Activated CD4-positive, alpha-beta memory T cell treated with anti-CD3 and anti-CD28 coated beads, Interleukin-2, amount 10 ng/mL, durations not matched to agents 7 days and 5 days (primary cell): ENCODE measurements around the gene BRD3OS. TPM values are rescaled to one million over a fixed set of nuclear protein-coding genes. Genes with fewer than 3 reads are reported as not detected.

Experiments
- CTCF ChIA-PET: fragments of 350-600 bp; sonication (Branson Sonifier 250); formaldehyde crosslinking; loops from one replicate; lab custom pipeline; 2021; ENCODE audit warnings: antibody characterized with exemption, inconsistent platforms; lab: Charles Lee
- POLR2A ChIA-PET: fragments of 350-600 bp; sonication (Branson Sonifier 250); formaldehyde crosslinking; loops from one replicate; lab custom pipeline; 2021; ENCODE audit warnings: antibody characterized with exemption; lab: Charles Lee
- DNase-seq: peaks from one replicate; pipeline ENCODE4 v3.0.0-alpha.2; 2020
- H3K27ac Mint-ChIP-seq: one replicate; pipeline ENCODE4 v1.8.0; 2021; ENCODE audit warnings: mild to moderate bottlenecking, mixed read lengths
- H3K27me3 Mint-ChIP-seq: one replicate; pipeline ENCODE4 v1.8.0; 2021; ENCODE audit warnings: mixed read lengths
- H3K36me3 Mint-ChIP-seq: one replicate; pipeline ENCODE4 v1.8.0; 2021; ENCODE audit warnings: low read depth, mixed read lengths
- H3K4me1 Mint-ChIP-seq: one replicate; pipeline ENCODE4 v1.8.0; 2021; ENCODE audit warnings: mixed read lengths
- H3K4me3 Mint-ChIP-seq: one replicate; pipeline ENCODE4 v1.8.0; 2021; ENCODE audit warnings: mild to moderate bottlenecking, mixed read lengths
- H3K9me3 Mint-ChIP-seq: one replicate; pipeline ENCODE4 v1.8.0; 2021; ENCODE audit warnings: mixed read lengths
- total RNA-seq, 2 experiments: library from RNA; stranded (reverse); gene quantifications; one replicate each; pipeline ENCODE4 v1.2.3, GENCODE V29; 2021

BRD3OS gene
- total RNA-seq, 2 experiments from 2014 or later: 9.6 to 10.3 TPM

DNA sequence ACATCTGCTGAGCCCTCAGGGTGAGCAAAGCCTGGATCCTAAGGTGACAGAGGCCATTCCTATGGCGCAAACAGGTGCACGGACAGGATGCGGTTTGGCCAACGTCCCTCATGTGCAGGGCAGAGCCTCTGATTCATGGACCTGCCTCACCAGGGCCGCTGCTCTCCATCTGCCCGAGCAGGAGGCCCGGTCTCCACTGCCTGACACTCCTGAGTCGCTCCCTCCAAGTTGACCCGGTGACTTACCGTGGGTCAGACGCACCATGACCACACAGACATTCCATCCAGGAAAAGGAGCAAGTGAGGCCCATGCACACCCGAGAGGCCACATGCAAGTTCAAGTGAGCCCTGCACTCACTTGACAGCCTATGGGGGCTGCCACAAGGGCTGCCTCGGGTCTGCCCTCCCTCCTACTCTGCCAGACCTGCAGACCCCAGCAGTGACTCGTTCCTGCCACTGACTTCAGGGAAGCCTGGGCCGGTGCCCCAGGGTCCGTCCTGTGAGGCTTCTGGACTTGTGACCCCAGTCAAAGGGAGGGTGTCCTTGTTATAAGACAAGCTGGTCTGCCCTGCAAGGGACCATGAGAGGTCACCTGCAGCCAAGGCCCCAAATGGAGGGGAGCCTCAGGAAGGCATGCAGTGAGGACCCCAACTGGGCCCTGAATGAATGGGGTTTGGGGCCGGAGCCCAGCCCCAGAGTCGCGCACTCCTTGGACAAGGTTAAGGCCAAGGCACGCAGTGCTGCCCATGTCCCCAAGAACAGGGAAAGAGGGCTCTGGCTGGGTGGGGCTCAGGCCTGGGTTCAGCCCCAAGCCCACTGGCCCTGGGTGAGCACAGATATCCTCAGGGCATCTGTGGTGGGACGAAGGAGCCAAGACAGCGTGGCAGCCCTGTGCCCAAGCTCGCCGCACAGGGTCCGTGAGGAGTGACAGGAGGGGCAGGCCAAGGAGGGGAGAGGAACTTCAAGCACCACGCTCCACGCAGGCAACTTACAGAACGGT lies 10.1 kb downstream of the BRD3OS start:
- H3K36me3 Mint-ChIP-seq: peaks cover 41% of the 10 kb centered on the region
- CTCF ChIA-PET: no interaction called here
- H3K27me3 Mint-ChIP-seq: no peaks in the 10 kb centered on the region
- H3K4me3 Mint-ChIP-seq: no peak overlapping the region
- H3K27ac Mint-ChIP-seq: no peak overlapping the region
- H3K4me1 Mint-ChIP-seq: no peaks in the 10 kb centered on the region
- peaks cover 2% of the 10 kb centered on the region for H3K9me3 Mint-ChIP-seq
- POLR2A ChIA-PET: interaction anchor here (1.2 kb wide), 1 partner anchor 10 kb away, joined by 5 read pairs; the partner anchor contains the start of gene BRD3OS
- no peak for DNase-seq

DNA sequence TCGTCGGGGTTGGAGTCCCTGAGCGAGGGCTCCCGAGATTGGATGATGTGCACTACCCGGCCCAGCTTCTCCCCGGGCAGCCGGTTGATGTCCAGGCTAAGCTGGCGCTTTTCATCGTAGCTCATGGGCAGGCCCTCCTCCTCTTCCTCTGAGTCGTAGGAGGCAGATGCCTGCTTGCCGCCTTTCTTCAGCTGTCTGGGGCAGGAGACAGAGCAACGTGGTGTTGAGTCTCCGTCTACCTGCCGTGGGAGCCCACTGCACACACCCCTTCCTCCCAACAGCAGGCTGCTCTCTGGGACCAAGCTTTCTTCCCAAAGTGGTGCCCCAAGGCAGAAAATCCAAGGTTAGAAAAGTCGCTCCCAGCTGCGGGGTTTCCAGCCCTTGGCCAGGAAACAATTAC lies 10.8 kb downstream of the BRD3OS start:
- DNase-seq: no peak
- H3K4me3 Mint-ChIP-seq: no peak overlapping the region
- H3K36me3 Mint-ChIP-seq: peaks cover 42% of the 10 kb centered on the region
- ChIA-PET POLR2A (no interaction called here), CTCF (no interaction called here)
- no peaks in the 10 kb centered on the region for H3K27me3 Mint-ChIP-seq
- H3K27ac Mint-ChIP-seq: no peak overlapping the region
- H3K4me1 Mint-ChIP-seq: no peaks in the 10 kb centered on the region
- peaks cover 2% of the 10 kb centered on the region for H3K9me3 Mint-ChIP-seq

DNA sequence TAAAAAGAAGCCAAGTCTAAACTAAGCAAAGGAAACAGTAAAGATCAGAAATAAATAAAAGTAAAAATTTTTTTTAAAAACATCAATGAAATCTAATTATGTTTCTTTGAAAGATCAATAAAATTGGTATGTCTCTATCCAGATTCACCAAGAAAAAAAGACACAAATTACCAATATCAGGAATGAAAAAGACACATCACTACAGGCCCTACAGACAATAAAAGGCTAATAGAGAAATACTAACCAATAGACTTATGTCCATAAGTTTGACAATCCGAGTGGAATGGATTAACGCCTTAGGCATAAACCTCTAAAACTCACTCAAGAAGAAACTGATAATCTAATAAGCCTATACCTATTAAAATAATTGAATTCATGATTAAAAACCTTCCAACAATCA lies 12.4 kb downstream of the BRD3OS start:
- Mint-ChIP-seq H3K27ac (no peak overlapping the region), H3K27me3 (no peaks in the 10 kb centered on the region), H3K4me3 (no peak overlapping the region), H3K4me1 (no peaks in the 10 kb centered on the region), H3K9me3 (peaks cover 2% of the 10 kb centered on the region), H3K36me3 (peaks cover 45% of the 10 kb centered on the region)
- CTCF ChIA-PET: no interaction called here
- no peak for DNase-seq
- POLR2A ChIA-PET: no interaction called here

DNA sequence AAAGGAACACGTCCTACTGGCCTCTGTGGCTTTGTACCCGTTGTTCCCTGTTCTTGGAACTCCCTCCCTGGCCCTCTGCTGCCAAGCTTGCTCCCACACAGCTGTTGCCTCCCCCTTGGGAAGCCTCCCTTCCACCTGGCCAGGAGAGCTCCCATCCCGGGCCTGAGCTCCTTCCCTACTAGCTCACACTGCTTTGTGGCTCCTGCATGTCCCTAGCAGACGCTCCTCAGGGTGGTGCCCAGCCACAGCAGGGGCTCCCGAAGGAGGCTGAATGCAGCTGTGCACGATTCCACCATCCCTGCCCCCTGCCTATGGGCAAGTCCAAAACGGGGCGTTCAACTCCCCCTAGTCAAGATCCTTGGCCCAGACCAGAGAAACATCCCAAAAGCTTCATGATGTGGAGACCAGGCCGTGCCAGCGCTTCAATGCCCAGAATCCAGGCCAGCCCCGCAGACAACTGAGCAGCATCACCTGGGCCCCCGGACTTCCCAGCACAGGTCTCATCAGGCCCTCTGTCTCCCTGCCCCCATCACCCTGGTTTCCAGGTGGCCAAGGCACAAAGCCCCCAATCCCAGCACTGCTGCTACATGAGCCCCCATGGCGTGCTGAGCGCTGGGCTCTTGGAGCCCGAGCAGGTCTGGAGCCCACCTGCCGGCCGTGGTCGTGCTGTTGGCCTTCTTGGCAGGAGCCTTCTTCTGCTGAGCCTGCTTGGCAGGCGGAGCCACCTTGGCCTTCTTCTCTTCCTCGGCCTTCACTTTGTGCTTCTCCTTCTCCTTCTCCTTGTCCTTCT lies 14.3 kb downstream of the BRD3OS start:
- CTCF ChIA-PET: no interaction called here
- POLR2A ChIA-PET: no interaction called here
- DNase-seq: no peak
- no peaks in the 10 kb centered on the region for H3K27me3 Mint-ChIP-seq
- H3K4me1 Mint-ChIP-seq: no peaks in the 10 kb centered on the region
- no peak overlapping the region for H3K4me3 Mint-ChIP-seq
- peaks cover 37% of the 10 kb centered on the region for H3K36me3 Mint-ChIP-seq
- peaks cover 2% of the 10 kb centered on the region for H3K9me3 Mint-ChIP-seq
- H3K27ac Mint-ChIP-seq: no peak overlapping the region

DNA sequence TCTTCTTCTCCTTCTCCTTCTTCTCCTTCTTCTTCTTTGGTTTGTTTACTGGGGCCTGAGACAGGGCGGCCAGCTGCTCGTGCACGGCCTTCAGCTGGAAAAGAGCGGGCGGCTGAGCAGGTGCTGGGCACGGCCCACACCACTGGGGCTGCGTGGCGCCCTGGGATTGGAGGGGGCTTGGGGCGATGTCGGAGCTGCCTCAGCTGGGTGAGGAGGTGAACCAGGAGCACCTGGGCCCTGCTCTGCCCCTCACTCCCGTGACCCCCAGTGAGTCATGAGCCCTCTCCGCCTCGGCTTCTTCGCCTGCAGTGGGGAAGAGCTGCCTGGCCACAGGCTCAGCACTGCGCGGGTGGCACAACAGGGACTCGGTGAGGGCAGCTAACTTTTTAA lies 14.9 kb downstream of the BRD3OS start:
- H3K9me3 Mint-ChIP-seq: peaks cover 2% of the 10 kb centered on the region
- ChIA-PET CTCF (no interaction called here), POLR2A (no interaction called here)
- no peak for DNase-seq
- peaks cover 37% of the 10 kb centered on the region for H3K36me3 Mint-ChIP-seq
- no peak overlapping the region for H3K27ac Mint-ChIP-seq
- no peak overlapping the region for H3K4me3 Mint-ChIP-seq
- no peaks in the 10 kb centered on the region for H3K27me3 Mint-ChIP-seq
- H3K4me1 Mint-ChIP-seq: no peaks in the 10 kb centered on the region

DNA sequence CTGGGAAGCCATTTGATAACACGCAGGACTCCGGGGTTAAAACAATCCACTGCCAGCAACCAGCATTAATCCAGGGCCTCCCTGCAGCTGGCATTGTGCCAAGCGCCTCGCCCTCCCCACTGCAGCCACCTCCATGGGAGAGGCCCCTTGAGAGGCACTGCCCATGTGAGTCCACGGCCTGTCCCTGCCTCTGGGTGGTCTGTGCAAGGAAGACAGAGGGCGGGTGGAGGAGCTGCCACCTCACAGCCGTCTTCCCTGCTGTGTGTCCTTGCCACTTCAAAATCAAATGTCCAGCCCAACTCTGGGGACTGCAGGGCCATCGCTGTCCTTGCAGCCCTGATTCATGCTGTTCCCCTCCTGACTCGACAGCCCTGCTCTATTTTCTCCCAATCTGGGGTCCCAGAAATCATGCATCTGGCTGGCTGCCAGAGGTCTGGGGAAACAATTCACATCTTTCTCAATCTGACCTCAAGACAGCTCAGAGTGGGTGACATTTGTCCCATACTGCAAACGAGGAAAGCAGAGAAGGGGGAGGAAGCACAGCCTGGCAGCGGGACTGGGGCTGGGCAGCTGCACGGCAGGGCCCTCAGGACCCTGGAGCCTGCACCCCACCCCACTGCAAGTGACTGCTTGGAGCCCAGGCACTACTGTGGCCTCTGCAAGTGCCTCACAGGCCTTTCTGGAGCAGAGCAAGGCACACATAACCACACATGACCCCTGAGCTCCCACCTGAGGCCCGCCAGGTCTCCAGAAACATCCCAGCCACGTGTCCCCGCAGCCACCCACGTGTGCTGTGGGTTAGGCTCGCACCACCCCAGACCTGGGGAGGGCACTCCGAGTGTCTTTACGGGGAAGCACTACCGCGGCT lies 15.7 kb downstream of the BRD3OS start:
- H3K4me3 Mint-ChIP-seq: no peak overlapping the region
- no peak overlapping the region for H3K27ac Mint-ChIP-seq
- peaks cover 35% of the 10 kb centered on the region for H3K36me3 Mint-ChIP-seq
- ChIA-PET CTCF (no interaction called here), POLR2A (no interaction called here)
- peaks cover 2% of the 10 kb centered on the region for H3K9me3 Mint-ChIP-seq
- H3K27me3 Mint-ChIP-seq: no peaks in the 10 kb centered on the region
- DNase-seq: no peak
- no peaks in the 10 kb centered on the region for H3K4me1 Mint-ChIP-seq

DNA sequence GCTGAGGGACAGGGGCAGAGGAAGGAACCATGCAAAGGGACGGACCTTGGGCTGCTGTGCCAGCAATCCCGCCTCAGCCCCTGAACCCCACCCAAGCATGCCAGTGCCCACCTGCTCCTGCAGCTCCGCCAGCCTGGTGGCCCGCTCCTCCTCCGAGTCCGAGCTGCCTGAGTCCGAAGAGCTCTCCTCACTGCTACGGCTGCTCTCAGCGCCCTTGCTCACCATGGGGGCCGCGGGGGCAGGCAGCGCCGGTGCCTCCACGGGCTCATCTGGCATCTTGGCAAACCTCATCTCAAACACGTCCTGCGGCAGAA lies 16.3 kb downstream of the BRD3OS start:
- Mint-ChIP-seq H3K27ac (no peak overlapping the region), H3K4me1 (no peaks in the 10 kb centered on the region), H3K36me3 (peaks cover 30% of the 10 kb centered on the region), H3K4me3 (no peak overlapping the region), H3K27me3 (no peaks in the 10 kb centered on the region), H3K9me3 (peaks cover 2% of the 10 kb centered on the region)
- CTCF ChIA-PET: no interaction called here
- no peak for DNase-seq
- POLR2A ChIA-PET: no interaction called here

DNA sequence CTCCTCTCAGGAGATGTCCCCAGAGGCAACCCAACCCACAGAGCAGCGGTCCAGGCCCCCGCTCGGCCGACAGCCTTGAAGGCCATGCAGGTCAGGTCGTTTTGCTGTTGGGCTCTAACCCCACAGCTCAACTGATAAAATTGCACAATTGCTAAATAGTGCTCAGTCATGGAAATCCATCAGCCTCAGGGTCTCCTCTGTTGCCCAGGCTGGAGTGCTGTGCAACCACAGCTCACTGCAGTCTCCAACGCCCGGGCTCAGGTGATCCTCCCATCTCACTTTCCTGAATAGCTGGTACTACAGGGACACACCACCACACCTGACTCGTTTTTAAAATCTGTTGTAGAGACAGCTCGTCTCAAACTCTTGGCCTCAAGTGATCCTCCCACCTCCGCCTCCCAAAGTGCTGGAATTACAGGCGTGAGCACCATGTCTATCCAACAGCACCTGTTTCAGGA lies 18.3 kb downstream of the BRD3OS start:
- POLR2A ChIA-PET: no interaction called here
- Mint-ChIP-seq H3K4me3 (no peak overlapping the region), H3K27ac (no peak overlapping the region), H3K9me3 (peaks cover 2% of the 10 kb centered on the region), H3K27me3 (no peaks in the 10 kb centered on the region), H3K36me3 (peaks cover 22% of the 10 kb centered on the region), H3K4me1 (no peaks in the 10 kb centered on the region)
- CTCF ChIA-PET: no interaction called here
- DNase-seq: no peak

DNA sequence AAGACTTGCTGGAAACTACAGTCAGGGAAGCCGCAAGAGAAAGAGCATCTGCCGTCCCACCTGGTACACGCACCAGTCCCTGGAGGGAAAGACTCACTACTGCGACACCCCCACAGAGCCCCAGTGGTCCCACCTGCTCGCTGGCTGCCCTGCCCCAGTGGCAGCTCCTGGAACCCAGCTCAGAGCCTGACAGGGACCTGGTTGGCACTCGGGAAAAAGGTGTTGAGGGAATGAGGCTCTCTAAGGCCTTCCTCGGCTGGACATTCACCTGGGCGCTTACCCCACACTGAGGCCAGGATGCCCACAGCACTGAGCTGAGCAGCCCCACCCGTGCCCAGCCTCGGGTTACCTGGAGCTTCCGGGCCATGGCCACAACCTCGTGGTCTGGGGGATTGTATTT lies 19.7 kb downstream of the BRD3OS start:
- no peak overlapping the region for H3K4me3 Mint-ChIP-seq
- ChIA-PET POLR2A (no interaction called here), CTCF (no interaction called here)

DNA sequence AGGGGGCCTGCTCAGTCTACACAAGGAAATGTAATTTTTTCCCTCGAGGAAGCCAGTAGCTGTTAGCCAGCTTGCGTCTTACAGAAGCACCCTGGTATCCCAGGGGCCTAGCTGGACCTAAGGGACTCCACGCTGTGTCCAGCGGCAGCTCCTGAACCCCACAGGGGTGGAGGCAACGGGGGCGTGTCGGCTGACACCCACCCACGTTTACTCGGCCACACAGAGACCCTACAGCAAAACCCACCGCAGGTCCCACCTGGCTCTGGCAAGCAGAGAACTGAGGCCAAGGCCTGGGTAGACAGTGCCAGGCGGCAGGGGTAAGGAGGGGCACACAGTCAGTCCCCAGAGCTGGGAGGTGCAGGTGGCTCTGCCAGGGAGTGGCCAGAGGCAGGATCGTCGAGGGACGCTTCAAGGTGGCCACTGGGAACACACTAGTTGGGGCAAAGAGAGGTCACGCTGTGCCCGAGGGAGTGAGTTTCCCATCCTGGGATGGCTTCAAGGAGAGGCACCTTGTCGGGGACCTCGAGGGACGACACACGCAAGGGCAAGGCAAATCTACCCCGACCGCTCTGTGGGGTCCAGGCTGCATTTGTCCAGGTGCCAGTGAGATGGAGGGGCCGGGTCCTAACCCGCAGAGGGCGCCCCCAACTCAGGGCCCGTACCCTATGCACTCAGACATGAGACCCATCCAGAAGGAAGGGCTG lies 20.7 kb downstream of the BRD3OS start:
- ChIA-PET POLR2A (no interaction called here), CTCF (no interaction called here)
- no peaks in the 10 kb centered on the region for H3K4me1 Mint-ChIP-seq
- H3K27me3 Mint-ChIP-seq: no peaks in the 10 kb centered on the region
- no peak overlapping the region for H3K4me3 Mint-ChIP-seq
- DNase-seq: no peak
- no peak overlapping the region for H3K27ac Mint-ChIP-seq
- peaks cover 6% of the 10 kb centered on the region for H3K36me3 Mint-ChIP-seq
- no peaks in the 10 kb centered on the region for H3K9me3 Mint-ChIP-seq

More for the DNA sequence above, 19.7 kb downstream of the BRD3OS start:
- H3K27ac Mint-ChIP-seq: no peak overlapping the region
- DNase-seq: no peak
- peaks cover 10% of the 10 kb centered on the region for H3K36me3 Mint-ChIP-seq
- no peaks in the 10 kb centered on the region for H3K4me1 Mint-ChIP-seq
- no peaks in the 10 kb centered on the region for H3K27me3 Mint-ChIP-seq
- no peaks in the 10 kb centered on the region for H3K9me3 Mint-ChIP-seq

DNA sequence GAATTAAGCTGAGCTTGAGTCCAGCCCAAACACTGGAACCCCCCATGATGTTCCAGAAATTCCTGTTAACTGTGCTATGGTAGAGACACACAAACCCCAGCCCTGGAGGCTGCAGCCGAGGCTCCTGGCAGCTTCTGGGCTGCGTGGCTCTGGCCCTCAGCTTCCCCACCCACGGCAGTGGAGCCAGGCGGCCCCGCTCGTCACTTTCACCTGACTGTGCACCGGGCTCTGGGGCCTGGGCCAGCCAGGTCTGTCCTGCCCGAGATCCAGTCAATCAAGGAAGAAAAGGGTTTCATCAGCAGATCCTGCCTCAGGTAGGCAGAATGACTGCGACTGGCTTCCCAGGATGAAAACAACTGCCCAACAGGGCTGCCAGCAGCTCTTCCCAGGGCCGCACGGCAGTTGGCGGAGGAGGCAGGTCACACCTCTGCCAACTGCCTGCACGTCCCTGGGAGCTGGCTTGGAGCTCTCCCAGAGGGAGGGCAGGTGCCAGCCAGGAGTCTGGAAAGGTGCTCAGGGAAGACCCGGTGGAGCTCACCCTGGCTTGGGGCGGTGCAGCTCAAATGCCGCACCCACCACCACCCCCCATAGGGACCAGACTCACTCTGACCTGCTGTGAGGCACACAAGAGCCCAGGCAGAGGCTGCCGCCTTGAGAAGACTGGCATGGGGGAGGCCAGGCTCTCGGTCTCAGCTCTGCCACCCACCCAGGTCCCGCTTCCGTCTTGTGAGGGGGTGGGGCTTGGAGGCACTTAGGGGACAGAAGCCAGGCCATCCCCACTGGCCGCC lies 21.8 kb downstream of the BRD3OS start:
- Mint-ChIP-seq H3K36me3 (peaks cover 9% of the 10 kb centered on the region), H3K27ac (no peak overlapping the region), H3K4me1 (no peaks in the 10 kb centered on the region), H3K9me3 (no peaks in the 10 kb centered on the region), H3K4me3 (no peak overlapping the region), H3K27me3 (no peaks in the 10 kb centered on the region)
- ChIA-PET POLR2A (no interaction called here), CTCF (no interaction called here)
- no peak for DNase-seq
